Immature natural killer cell (primary cell): ENCODE measurements around the gene SUCLG2. TPM values are rescaled to one million over a fixed set of nuclear protein-coding genes. Genes with fewer than 3 reads are reported as not detected.
A peak's percentile ranks its signal among the peaks of the same experiment; 100 is the strongest.

Experiments used
- DNase-seq, 3 donors: peaks; one replicate each; pipeline ENCODE4 v3.0.0; 2022; ENCODE audit warnings: mixed read lengths in 1 of 3
- H3K27ac Mint-ChIP-seq, 6 donors: one replicate each; pipeline ENCODE4 v1.8.0; 2020; ENCODE audit warnings: mixed read lengths in 6 of 6, mild to moderate bottlenecking in 5 of 6, inconsistent platforms in 4 of 6, moderate library complexity in 3 of 6
- H3K27me3 Mint-ChIP-seq, 3 donors: one replicate each; pipeline ENCODE4 v1.8.0; 2020 to 2021; ENCODE audit warnings: low read depth in 3 of 3, mild to moderate bottlenecking in 3 of 3, mixed read lengths in 3 of 3, moderate library complexity in 3 of 3, inconsistent platforms in 1 of 3
- H3K36me3 Mint-ChIP-seq, 3 donors: one replicate each; pipeline ENCODE4 v1.8.0; 2020; ENCODE audit warnings: mixed read lengths in 3 of 3, inconsistent platforms in 2 of 3, mild to moderate bottlenecking in 2 of 3
- H3K4me1 Mint-ChIP-seq, 2 donors: one replicate each; pipeline ENCODE4 v1.8.0; 2020; ENCODE audit warnings: inconsistent platforms in 2 of 2, mild to moderate bottlenecking in 2 of 2, mixed read lengths in 2 of 2, moderate library complexity in 1 of 2
- H3K4me3 Mint-ChIP-seq, 5 donors: one replicate each; pipeline ENCODE4 v1.8.0; 2020; ENCODE audit warnings: mild to moderate bottlenecking in 5 of 5, mixed read lengths in 5 of 5, inconsistent platforms in 3 of 5, moderate library complexity in 3 of 5
- H3K9me3 Mint-ChIP-seq, 6 donors: one replicate each; pipeline ENCODE4 v1.8.0; 2020; ENCODE audit warnings: mild to moderate bottlenecking in 6 of 6, mixed read lengths in 6 of 6, inconsistent platforms in 4 of 6, moderate library complexity in 3 of 6
- polyA plus RNA-seq, 3 donors: library from polyadenylated mRNA; unstranded; fragments of 300-500 nt; fragmentation: Illumina TruSeq; gene quantifications; one replicate each; pipeline ENCODE4 v1.2.3, GENCODE V29; 2021

Gene SUCLG2
- polyA plus RNA-seq, 3 donors from 2014 or later: 49.4 to 67.1 (median 58.2) TPM

DNA sequence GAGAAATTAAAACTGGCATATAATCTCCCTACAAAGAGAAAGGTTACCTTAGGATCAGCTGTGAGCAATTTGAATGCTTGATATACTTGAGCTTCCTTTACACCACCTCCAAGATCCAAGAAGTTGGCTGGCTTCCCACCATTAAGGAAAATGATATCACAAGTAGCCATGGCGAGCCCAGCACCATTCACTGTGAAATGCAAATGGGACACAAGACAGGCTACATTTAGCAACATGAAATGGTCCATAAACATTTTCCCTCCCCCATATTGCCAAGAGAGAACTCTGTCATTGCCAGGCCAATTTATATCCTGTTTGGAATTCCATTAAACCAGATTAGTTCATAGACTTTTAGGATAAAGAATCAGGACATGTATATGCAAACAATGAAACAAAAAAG, 158.7 kb downstream of the SUCLG2 start:
- no peak for DNase-seq
- peak overlapping the region in 1 of 6 donors; percentile 0 for H3K27ac Mint-ChIP-seq
- H3K36me3 Mint-ChIP-seq: peaks cover 22 to 49% (median 23%) of the 10 kb centered on the region in 3 donors

DNA sequence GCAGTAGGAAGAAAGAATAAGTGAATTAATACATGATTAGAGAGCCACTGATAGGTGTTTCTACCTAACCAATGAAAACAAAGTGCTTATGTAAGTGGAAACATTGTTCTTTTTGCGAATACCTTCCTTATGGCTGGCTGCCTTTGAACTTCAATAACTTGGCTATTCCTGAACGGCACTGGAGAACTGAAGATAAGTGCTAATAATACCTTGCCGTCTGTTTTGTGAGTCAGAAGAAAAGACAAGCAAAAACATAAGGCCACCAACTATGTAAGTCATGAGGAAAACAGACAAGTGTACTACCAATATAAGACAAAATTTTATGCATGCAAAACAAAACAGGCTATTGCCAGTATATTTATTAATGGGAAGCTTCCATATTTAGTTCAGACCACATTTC, 160.6 kb downstream of the SUCLG2 start:
- DNase-seq: no peak
- no peaks in the 10 kb centered on the region for H3K4me1 Mint-ChIP-seq
- H3K27me3 Mint-ChIP-seq: no peaks in the 10 kb centered on the region
- peaks cover 0 to 2% (median 0%) of the 10 kb centered on the region in 6 donors for H3K9me3 Mint-ChIP-seq
- H3K27ac Mint-ChIP-seq: no peak overlapping the region
- H3K4me3 Mint-ChIP-seq: no peak overlapping the region
- H3K36me3 Mint-ChIP-seq: peaks cover 25 to 49% (median 28%) of the 10 kb centered on the region in 3 donors

More for the DNA sequence above, 158.7 kb downstream of the SUCLG2 start:
- H3K27me3 Mint-ChIP-seq: no peaks in the 10 kb centered on the region
- H3K4me1 Mint-ChIP-seq: no peaks in the 10 kb centered on the region
- H3K9me3 Mint-ChIP-seq: peaks cover 0 to 2% (median 0%) of the 10 kb centered on the region in 6 donors
- H3K4me3 Mint-ChIP-seq: no peak overlapping the region

DNA sequence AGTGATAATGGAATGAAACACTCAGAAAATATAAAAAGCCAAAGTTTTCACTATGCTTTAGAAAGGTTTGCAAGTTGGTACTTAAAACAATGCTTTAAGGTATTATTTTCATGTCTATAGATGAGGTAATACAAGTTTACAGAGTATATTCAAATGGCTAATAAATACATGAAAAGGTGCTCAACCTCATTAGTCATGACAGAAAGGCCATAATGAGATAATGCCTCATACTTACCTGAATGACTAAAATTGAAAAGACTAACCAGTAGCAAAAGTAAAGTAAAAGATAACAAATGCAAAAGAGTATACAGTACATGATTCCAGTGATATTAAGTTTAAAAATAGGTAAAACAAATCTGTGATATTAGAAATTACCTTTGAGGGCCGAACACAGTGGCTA, 163.8 kb downstream of the SUCLG2 start:
- H3K27ac Mint-ChIP-seq: no peak overlapping the region
- H3K36me3 Mint-ChIP-seq: peaks cover 18 to 38% (median 28%) of the 10 kb centered on the region in 3 donors
- no peaks in the 10 kb centered on the region for H3K27me3 Mint-ChIP-seq
- no peak overlapping the region for H3K4me3 Mint-ChIP-seq
- H3K9me3 Mint-ChIP-seq: no peaks in the 10 kb centered on the region
- no peaks in the 10 kb centered on the region for H3K4me1 Mint-ChIP-seq
- no peak for DNase-seq

DNA sequence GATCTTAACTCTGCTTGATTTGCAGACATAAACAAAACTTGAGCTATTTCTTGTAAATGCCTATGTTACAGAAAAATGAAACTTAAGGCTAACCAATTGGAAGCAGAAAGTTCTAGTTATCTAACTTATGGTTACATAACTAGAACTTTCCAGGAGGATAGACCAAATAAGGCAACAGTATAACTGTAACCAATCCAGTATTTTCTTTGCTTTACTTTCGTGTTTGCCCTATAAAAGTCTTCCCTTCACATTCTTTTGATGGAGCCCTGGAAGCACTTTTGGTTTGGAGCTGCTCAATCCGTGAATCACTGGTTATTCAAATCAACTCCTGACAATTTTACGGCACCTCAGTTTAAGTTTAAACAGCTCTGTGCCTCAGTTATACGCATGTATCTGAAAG, 164.6 kb downstream of the SUCLG2 start:
- H3K4me1 Mint-ChIP-seq: peaks cover 0 to 2% of the 10 kb centered on the region in 2 donors
- no peak overlapping the region for H3K4me3 Mint-ChIP-seq
- H3K36me3 Mint-ChIP-seq: peaks cover 11 to 30% (median 25%) of the 10 kb centered on the region in 3 donors
- no peak overlapping the region for H3K27ac Mint-ChIP-seq
- H3K27me3 Mint-ChIP-seq: no peaks in the 10 kb centered on the region
- DNase-seq: no peak
- no peaks in the 10 kb centered on the region for H3K9me3 Mint-ChIP-seq

DNA sequence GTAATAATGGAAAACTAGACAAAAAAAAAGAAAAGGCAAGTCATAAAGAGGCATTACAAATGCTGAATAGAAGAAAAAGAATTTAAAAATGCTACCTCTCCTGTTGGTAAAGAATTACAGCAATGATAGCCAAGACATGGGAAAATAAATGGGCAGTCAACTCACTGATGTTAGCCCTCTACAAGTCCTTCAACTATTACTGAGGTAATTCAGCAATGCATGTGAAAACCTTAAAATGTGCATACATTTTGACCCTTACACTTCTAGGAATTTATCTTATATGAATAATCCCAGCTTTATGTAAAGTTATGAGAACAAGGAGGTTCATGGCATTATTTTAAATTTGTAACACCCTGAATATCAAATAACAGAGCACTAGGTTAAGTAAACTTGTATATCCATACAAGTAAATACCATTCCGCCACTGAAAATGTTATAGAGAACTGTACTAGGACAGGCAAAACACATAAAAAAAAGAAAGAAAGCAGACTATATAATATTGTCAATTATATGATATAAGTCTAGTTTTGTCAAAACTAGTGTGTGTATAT, 166.8 kb downstream of the SUCLG2 start:
- peaks cover 3 to 11% of the 10 kb centered on the region in 2 donors for H3K4me1 Mint-ChIP-seq

DNA sequence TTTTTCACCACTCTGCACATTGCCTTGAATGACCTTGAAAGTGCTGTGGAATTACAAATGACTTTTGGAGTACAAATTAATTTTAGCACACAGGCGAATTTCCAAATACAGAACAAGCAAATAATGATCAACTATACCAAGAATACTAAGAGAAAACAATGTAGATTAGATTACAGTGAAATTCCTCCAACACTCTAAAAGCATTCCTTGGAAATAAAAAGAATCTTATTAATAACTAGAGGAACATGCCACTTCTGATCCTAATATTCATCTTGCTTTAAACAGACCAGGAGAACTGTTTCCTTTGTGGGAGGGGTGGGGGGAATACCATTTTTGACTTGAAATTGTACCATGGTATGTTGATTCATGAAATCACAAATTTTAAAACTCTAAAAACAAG, 167.5 kb downstream of the SUCLG2 start:
- Mint-ChIP-seq H3K27ac (no peak overlapping the region), H3K27me3 (no peaks in the 10 kb centered on the region), H3K4me1 (peaks cover 3 to 11% of the 10 kb centered on the region in 2 donors), H3K4me3 (no peak overlapping the region), H3K36me3 (peaks cover 20 to 27% (median 21%) of the 10 kb centered on the region in 3 donors), H3K9me3 (no peaks in the 10 kb centered on the region)
- no peak for DNase-seq

More for the DNA sequence above, 166.8 kb downstream of the SUCLG2 start:
- no peak overlapping the region for H3K27ac Mint-ChIP-seq
- peaks cover 19 to 31% (median 20%) of the 10 kb centered on the region in 3 donors for H3K36me3 Mint-ChIP-seq
- no peak overlapping the region for H3K4me3 Mint-ChIP-seq
- H3K27me3 Mint-ChIP-seq: no peaks in the 10 kb centered on the region
- no peaks in the 10 kb centered on the region for H3K9me3 Mint-ChIP-seq
- no peak for DNase-seq

DNA sequence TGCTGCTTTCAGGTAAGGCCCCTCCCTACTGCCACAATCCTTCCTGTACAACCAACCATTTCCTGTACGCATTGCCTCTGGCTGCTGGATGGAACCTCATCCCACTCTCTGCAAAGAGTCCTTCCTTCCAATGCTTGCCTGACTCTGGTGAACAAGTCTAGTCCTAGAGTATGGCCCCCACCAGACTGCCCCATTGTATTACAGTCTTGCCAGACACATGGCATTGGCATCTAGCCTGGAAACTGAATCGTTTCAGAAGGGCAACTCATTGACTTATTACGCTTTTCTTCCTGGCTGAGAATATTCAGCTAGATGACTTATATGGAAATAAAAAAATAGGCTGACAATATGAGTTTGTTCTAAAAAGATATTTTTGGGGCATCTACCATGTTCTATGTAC, 170.3 kb downstream of the SUCLG2 start:
- H3K27me3 Mint-ChIP-seq: peaks cover 0 to 2% (median 0%) of the 10 kb centered on the region in 3 donors

DNA sequence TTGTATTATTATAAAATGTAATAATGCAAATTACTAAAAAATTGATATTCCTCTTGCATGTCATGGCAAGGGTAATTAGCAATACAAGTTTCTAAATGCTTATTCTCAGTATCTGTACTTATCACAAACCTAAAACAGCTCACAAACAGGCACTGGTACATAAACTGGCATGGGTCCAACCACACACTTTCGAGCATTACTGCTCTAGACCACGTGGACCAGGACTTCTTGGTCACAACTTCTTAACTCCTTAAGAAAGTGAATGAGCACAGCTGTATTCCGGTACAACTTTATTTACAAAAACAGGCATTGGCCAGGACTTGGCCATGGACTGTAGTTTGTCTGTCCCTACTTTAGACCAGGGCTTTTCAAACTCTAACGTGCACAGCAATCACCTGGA, 173.3 kb downstream of the SUCLG2 start:
- peaks cover 10 to 31% (median 24%) of the 10 kb centered on the region in 3 donors for H3K36me3 Mint-ChIP-seq
- DNase-seq: no peak
- H3K9me3 Mint-ChIP-seq: no peaks in the 10 kb centered on the region
- H3K4me3 Mint-ChIP-seq: no peak overlapping the region
- no peak overlapping the region for H3K27ac Mint-ChIP-seq
- H3K4me1 Mint-ChIP-seq: peaks cover 4 to 11% of the 10 kb centered on the region in 2 donors
- peaks cover 0 to 2% (median 0%) of the 10 kb centered on the region in 3 donors for H3K27me3 Mint-ChIP-seq

More for the DNA sequence above, 170.3 kb downstream of the SUCLG2 start:
- H3K9me3 Mint-ChIP-seq: no peaks in the 10 kb centered on the region
- H3K4me3 Mint-ChIP-seq: no peak overlapping the region
- no peak for DNase-seq
- peaks cover 3 to 11% of the 10 kb centered on the region in 2 donors for H3K4me1 Mint-ChIP-seq
- H3K27ac Mint-ChIP-seq: peak overlapping the region in 1 of 6 donors; percentile 24
- peaks cover 10 to 28% (median 24%) of the 10 kb centered on the region in 3 donors for H3K36me3 Mint-ChIP-seq

DNA sequence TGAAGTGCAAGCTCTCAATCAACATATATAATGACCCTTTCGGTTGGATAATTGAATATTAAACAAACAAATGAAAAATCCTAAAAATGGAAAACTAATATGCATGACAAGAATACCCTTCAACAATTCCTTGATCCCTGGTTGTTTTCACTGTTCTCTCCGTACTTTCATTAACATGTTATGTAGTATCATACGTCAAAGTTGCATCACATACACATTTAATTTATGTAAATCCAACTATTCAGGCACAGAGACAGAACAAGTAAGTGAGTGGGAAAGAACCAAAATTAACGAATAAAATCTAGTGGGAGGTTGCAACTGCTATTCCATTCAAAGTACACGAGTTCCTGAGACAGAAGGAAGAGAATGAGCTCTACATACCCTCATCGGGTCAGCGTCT, 176.0 kb downstream of the SUCLG2 start:
- no peaks in the 10 kb centered on the region for H3K9me3 Mint-ChIP-seq
- no peak overlapping the region for H3K27ac Mint-ChIP-seq

DNA sequence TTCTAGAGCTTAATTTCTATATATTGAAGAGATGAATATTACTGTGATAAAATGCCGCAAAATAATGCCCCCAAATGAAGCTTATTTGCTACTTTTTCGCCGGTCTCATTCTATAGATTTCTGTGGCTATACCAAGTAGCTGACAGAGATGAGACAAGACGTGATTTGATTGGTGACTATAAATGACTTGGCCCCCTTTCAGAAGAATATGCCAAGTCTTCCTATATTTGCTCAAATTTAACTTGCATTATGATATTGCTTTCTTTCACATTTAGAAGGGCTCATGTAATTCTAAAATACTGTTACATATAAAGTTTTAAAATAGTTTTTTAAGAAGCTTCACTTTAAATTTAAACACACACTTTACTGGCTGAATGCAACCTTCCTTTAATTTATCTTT, 180.1 kb downstream of the SUCLG2 start:
- Mint-ChIP-seq H3K27ac (no peak overlapping the region), H3K9me3 (peaks cover 0 to 2% (median 0%) of the 10 kb centered on the region in 6 donors), H3K27me3 (no peaks in the 10 kb centered on the region), H3K4me3 (no peak overlapping the region), H3K36me3 (peaks cover 4 to 18% (median 9%) of the 10 kb centered on the region in 3 donors), H3K4me1 (peaks cover 1 to 5% of the 10 kb centered on the region in 2 donors)
- no peak for DNase-seq

More for the DNA sequence above, 176.0 kb downstream of the SUCLG2 start:
- peaks cover 10 to 24% (median 20%) of the 10 kb centered on the region in 3 donors for H3K36me3 Mint-ChIP-seq
- no peak overlapping the region for H3K4me3 Mint-ChIP-seq
- peaks cover 0 to 2% (median 0%) of the 10 kb centered on the region in 3 donors for H3K27me3 Mint-ChIP-seq
- DNase-seq: no peak
- H3K4me1 Mint-ChIP-seq: peaks cover 0 to 1% of the 10 kb centered on the region in 2 donors

DNA sequence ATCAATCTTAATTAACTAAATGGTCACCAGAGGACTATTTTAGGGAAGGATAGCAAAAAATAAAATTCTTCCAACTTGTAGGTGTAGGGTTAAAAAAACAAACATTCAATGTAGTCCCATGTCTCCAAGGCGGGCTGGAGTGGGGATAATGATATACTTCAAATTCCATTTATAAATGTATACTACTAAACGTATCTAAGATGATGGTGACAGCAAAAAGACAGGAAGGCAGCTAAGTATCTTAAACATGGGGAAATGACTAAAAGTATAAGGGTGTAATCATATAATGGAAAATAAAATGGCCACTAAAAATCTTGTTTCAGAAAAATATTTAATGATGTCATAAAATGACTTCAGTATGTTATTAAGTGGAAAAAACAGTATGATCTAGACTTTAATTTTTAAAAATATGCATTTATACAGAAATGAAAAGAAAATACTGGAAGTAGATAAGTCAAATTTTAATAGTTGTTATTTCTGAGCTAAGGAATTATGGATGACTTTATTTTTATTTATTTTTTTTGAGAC, 181.7 kb downstream of the SUCLG2 start:
- peaks cover 7 to 17% (median 10%) of the 10 kb centered on the region in 3 donors for H3K36me3 Mint-ChIP-seq
- H3K9me3 Mint-ChIP-seq: peaks cover 0 to 2% (median 0%) of the 10 kb centered on the region in 6 donors
- peaks cover 0 to 2% (median 0%) of the 10 kb centered on the region in 3 donors for H3K27me3 Mint-ChIP-seq
- H3K27ac Mint-ChIP-seq: no peak overlapping the region
- DNase-seq: no peak
- H3K4me1 Mint-ChIP-seq: peaks cover 1 to 5% of the 10 kb centered on the region in 2 donors
- no peak overlapping the region for H3K4me3 Mint-ChIP-seq

DNA sequence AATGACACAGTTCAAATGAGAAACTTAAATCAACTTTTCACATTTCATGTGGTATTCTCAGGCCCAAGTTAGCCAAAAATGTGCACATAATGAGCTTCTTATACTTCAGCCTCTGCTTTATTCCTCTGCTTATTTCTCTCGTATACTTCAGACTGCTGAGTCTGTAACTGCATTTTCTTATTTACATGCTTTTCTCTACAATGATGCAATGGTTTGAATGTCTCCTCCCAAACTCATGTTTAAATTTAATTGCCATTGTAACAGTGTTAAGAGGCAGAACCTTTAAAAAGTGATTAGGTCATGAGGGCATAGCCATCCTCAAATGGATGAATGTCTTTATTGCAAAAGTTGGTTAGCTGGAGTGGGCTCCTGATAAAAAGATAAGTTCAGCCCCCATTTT, 184.2 kb downstream of the SUCLG2 start:
- Mint-ChIP-seq H3K4me1 (peaks cover 2 to 5% of the 10 kb centered on the region in 2 donors), H3K9me3 (peaks cover 0 to 2% (median 0%) of the 10 kb centered on the region in 6 donors), H3K27ac (no peak overlapping the region), H3K4me3 (no peak overlapping the region), H3K27me3 (peaks cover 0 to 2% (median 0%) of the 10 kb centered on the region in 3 donors), H3K36me3 (peaks cover 9 to 21% (median 19%) of the 10 kb centered on the region in 3 donors)
- no peak for DNase-seq

DNA sequence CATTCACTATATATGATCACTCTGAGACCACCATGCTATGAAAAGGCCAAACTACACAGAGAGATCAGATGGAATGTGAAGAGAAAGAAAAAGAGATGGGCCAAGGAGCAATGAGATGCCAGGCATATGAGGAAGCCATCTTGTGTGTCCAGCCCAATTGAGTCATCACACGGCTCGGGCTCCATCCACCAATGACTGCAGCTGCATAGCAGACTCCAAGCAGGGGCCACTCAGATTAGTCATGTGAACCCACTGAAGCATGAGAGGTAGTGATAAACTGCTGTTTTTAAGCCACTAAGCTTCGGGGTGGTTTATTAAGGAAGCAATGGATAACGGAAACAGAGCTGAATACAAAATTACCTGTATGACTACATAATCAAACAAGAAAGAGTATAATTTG, 185.9 kb downstream of the SUCLG2 start:
- Mint-ChIP-seq H3K4me3 (no peak overlapping the region), H3K27me3 (peaks cover 0 to 2% (median 0%) of the 10 kb centered on the region in 3 donors), H3K36me3 (peaks cover 9 to 17% (median 15%) of the 10 kb centered on the region in 3 donors), H3K4me1 (peaks cover 2 to 5% of the 10 kb centered on the region in 2 donors), H3K27ac (no peak overlapping the region), H3K9me3 (peaks cover 0 to 2% (median 0%) of the 10 kb centered on the region in 6 donors)
- no peak for DNase-seq

DNA sequence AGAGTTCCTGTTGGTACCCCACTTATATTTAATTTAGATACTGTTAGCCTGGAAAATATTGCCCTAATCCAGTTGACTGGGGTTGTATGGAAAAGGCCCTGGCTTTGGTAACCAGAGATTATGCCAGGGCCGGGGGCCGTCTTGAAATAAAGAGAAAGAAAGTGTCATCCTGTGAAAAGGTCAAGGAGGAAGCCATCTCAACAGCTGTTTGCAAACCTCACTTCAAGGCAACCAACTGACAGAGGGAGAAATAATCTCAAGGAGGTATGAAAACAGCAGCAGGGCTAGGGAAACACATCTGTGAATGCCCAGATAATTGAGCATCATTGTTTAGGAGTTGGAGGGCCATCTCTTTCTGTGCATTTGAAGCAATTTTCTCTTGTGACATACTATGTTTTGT, 190.8 kb downstream of the SUCLG2 start:
- Mint-ChIP-seq H3K36me3 (peaks cover 8 to 20% (median 12%) of the 10 kb centered on the region in 3 donors), H3K4me1 (peaks cover 1 to 2% of the 10 kb centered on the region in 2 donors)

More for the DNA sequence above, 190.8 kb downstream of the SUCLG2 start:
- no peak for DNase-seq
- H3K27ac Mint-ChIP-seq: no peak overlapping the region
- no peaks in the 10 kb centered on the region for H3K9me3 Mint-ChIP-seq
- no peak overlapping the region for H3K4me3 Mint-ChIP-seq
- H3K27me3 Mint-ChIP-seq: peaks cover 0 to 2% (median 0%) of the 10 kb centered on the region in 3 donors
